GM10248 (cell line): ENCODE data around the gene KLF1.
A peak's percentile ranks its signal among the peaks of the same experiment; 100 is the strongest.

Source experiments
- CTCF ChIA-PET: fragments of 300-600 bp; sonication (Branson Sonifier 250); formaldehyde crosslinking; extraction: SDS; loops from one replicate; lab custom pipeline; 2021; ENCODE audit warnings: antibody characterized with exemption; lab: Yijun Ruan, JAX
- POLR2A ChIA-PET: fragments of 350-650 bp; sonication (Branson Sonifier 250); formaldehyde crosslinking; extraction: SDS; loops from one replicate; lab custom pipeline; 2020; ENCODE audit warnings: antibody characterized with exemption; lab: Yijun Ruan, JAX
- DNase-seq: peaks from one replicate; pipeline ENCODE4 v3.0.0; 2012; ENCODE audit errors: extremely low spot score
- TF ChIP-seq, protein P1 (sequence below): IDR thresholded peaks from 2 replicates; pipeline ENCODE4 v1.5.1; 2012; ENCODE audit warnings: mild to moderate bottlenecking, low read depth; ENCODE audit errors: extremely low read depth, missing control alignments, control extremely low read depth

Gene KLF1

DNA sequence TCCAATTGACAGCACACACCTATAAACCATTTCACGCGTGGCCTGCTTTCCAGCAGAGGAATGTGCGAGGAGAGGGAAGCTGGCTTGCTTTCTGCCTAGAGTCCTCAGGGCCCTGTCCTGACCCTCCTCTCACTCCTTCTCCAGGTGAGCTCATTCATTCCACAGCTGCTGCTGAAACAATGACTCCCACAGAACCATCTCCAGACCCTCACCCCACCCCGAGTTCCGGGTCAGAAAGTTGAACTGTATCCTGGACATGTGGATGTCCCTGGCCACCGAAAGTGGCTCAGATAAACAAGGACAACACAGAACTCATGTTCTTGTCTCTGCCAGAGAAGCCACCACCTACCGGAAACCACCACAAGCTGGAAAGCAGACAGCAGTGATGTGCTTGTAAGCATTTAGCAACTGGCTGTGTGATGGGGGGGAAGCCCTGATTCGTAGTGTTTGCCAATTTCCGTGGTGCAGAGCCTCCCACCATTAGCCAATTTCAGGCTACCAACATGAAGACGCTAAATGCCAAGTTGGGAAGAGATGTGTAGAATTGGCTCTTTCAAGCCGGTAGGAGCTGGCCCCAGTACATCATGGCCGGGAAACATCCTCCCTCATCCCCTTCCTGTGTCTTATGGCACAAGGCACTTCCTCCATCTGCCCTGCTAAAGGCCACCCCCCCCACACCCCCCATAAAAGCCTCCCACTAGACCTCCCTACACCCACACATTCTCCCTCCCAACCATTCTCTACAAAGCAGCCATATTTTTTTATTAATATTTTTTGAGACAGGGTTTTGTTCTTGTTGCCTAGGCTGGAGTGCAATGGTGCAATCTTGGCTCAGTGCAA, 27.1 kb upstream of the KLF1 start:
- DNase-seq = no peak
- TF ChIP-seq, protein P1, sequence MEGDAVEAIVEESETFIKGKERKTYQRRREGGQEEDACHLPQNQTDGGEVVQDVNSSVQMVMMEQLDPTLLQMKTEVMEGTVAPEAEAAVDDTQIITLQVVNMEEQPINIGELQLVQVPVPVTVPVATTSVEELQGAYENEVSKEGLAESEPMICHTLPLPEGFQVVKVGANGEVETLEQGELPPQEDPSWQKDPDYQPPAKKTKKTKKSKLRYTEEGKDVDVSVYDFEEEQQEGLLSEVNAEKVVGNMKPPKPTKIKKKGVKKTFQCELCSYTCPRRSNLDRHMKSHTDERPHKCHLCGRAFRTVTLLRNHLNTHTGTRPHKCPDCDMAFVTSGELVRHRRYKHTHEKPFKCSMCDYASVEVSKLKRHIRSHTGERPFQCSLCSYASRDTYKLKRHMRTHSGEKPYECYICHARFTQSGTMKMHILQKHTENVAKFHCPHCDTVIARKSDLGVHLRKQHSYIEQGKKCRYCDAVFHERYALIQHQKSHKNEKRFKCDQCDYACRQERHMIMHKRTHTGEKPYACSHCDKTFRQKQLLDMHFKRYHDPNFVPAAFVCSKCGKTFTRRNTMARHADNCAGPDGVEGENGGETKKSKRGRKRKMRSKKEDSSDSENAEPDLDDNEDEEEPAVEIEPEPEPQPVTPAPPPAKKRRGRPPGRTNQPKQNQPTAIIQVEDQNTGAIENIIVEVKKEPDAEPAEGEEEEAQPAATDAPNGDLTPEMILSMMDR = no peak
- CTCF ChIA-PET = interaction anchor here (1.1 to 7.8 kb wide), 4 partner anchors 14 to 67 kb away, joined by 4 to 30 read pairs (median 10); no protein-coding TSS in a partner anchor
- POLR2A ChIA-PET = interaction anchor here (0.5 to 1.0 kb wide), 3 partner anchors 15 to 53 kb away, joined by 3 to 7 read pairs (median 4); no protein-coding TSS in a partner anchor

DNA sequence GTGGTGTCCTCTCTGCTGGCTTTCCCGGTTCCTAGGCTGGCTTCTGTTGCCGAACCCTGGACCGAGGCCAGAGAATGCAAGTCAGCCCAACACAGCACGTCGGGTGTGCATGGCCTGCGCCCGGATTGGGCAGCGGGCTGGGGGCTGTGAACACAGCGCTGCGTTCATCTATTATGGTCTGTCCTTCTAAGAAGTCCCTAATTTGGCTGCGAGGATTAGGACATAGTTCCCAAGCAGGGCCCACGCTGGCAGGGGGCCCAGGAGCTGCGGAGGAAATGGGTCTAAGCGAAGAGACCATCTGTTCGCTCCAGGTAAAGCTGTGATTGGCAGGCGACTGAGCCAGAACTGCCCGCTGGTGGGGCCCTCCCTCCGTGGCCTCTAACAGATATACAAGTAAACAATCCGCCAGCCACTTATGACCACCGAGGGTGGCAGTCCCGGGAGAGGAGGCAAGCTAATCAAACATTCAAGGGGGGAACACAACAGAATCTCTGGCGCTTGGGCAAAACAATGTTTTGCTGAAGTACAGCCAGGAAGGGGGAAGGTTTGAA, 26.1 kb upstream of the KLF1 start:
- no peak for DNase-seq
- TF ChIP-seq, protein P1 = no peak
- CTCF ChIA-PET = interaction anchor here (1.0 to 7.8 kb wide), 5 partner anchors 13 to 153 kb away, joined by 3 to 30 read pairs (median 8); no protein-coding TSS in a partner anchor
- POLR2A ChIA-PET = interaction anchor here (0.5 kb wide), 1 partner anchor 40 kb away, joined by 4 read pairs; no protein-coding TSS in a partner anchor

DNA sequence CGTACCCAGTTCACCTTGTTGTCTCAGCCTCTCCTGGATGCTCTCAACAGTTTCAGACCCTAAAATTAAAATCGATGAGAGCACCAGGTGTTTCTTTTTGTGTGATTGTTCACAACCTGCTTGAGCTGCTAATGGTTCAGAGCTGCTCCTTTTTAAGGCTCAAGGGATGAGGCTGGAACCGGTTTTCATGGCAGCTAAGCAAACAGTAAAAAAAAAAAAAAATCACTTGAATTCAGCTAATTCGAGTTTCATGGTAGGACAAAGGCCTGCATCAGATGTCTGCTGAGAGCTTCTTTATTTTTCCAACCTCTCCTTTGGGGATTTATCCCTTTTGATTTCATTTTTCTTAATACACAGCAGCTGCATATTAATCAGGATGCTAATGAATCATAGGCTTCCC, 25.6 kb upstream of the KLF1 start:
- no peak for DNase-seq
- POLR2A ChIA-PET = no interaction called here
- CTCF ChIA-PET = interaction anchor here (1.0 to 7.8 kb wide), 5 partner anchors 12 to 152 kb away, joined by 3 to 30 read pairs (median 8); no protein-coding TSS in a partner anchor
- TF ChIP-seq, protein P1 = no peak

DNA sequence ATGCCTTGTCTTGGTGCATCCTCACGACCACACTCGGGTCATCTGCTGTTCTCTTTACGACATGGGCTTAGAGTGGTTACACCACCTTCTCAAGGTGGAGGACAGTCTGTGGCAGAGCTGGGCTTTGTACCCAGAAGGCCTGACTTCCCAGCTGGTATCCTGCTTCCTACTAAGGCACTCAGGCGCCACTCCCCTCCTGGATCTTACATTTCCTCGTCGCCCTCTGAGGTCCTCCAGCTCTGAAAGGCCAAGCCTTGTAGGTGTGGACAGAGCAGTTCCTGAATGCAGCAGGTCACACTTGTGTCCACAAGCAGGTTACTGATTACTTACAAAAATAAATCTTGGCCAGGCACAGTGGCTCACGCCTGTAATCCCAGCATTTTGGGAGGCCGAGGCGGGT, 20.2 kb upstream of the KLF1 start:
- CTCF ChIA-PET = interaction anchor here (1.3 to 2.9 kb wide), 4 partner anchors 9 to 60 kb away, joined by 3 to 11 read pairs (median 7); partner anchors contain the start of gene SYCE2
- TF ChIP-seq, protein P1 = no peak
- no peak for DNase-seq
- POLR2A ChIA-PET = interaction anchor here (0.6 kb wide), 1 partner anchor 28 kb away, joined by 13 read pairs; no protein-coding TSS in a partner anchor

DNA sequence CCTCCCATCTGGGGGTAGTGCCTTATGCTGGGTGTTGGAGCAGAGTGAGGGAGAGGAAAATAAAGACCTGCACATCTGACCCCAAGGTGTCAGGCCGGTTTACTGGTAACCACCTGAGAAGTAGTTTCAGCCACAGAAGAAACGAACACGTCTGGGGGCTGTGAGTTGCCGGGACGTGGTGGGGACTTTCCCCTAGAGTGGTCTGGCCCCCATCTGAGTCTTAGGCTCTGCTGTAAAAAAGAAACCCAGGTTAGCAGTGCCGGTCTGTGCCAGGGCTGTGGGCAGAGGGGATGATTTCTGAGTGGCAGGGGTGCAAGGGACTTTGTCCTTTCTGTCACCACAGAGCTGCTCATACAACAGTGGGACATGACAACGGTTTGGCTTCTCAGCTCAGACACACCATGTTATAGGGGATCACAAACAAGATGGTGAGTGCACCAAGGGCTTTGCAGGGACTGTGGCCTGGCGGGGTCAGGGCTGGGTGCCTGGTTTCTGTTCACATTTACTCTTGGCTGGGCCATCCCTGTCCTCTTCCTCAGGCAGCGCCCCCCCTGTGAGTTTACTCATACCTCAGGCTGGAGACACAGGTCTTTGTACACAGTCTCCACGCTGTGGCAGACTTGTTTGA, 13.0 kb upstream of the KLF1 start:
- CTCF ChIA-PET = interaction anchor here (0.8 to 6.8 kb wide), 13 partner anchors 10 to 205 kb away, joined by 3 to 38 read pairs (median 5); partner anchors contain the start of gene GCDH
- POLR2A ChIA-PET = interaction anchor here (1.1 to 1.2 kb wide), 2 partner anchors 9 to 39 kb away, joined by 3 to 5 read pairs; partner anchors contain the start of genes CALR and GCDH
- TF ChIP-seq, protein P1 = no peak
- peak; percentile 82 for DNase-seq
